Muscle layer of colon (tissue), 2 donors: ENCODE data around the gene CNTF.

Experiments
- H3K27ac ChIP-seq: one replicate; pipeline ENCODE4 v1.7.0; 2013; ENCODE audit warnings: low read depth, mild to moderate bottlenecking, low read length, moderate library complexity
- H3K27me3 ChIP-seq, 2 donors: one replicate each; pipeline ENCODE4 v1.7.0; 2013; ENCODE audit warnings: low read length in 2 of 2, mild to moderate bottlenecking in 2 of 2; ENCODE audit not compliant: insufficient read depth in 2 of 2, control insufficient read depth in 1 of 2
- H3K36me3 ChIP-seq: one replicate; pipeline ENCODE4 v1.7.0; 2013; ENCODE audit warnings: mild to moderate bottlenecking, low read length; ENCODE audit not compliant: insufficient read depth
- H3K4me1 ChIP-seq: one replicate; pipeline ENCODE4 v1.7.0; 2013; ENCODE audit warnings: mild to moderate bottlenecking, low read length; ENCODE audit not compliant: insufficient read depth
- H3K4me3 ChIP-seq, 2 donors: one replicate each; pipeline ENCODE4 v1.7.0; 2013; ENCODE audit warnings: low read length in 2 of 2, low read depth in 1 of 2, mild to moderate bottlenecking in 1 of 2, moderate library complexity in 1 of 2
- H3K9ac ChIP-seq: one replicate; pipeline ENCODE4 v1.7.0; 2013; ENCODE audit warnings: low read length
- H3K9me3 ChIP-seq: one replicate; pipeline ENCODE4 v1.7.0; 2013; ENCODE audit warnings: mild to moderate bottlenecking, low read length
- donor health status: abdominal sarcoma.
- donor health status: Adenocarcinoma of cecum.

The CNTF gene

GRCh38 chr11:58609723-58610122 is 12.7 kb upstream of the CNTF start:
- H3K9me3 ChIP-seq: no peaks in the 10 kb centered on the region
- no peaks in the 10 kb centered on the region for H3K4me1 ChIP-seq
- no peak overlapping the region for H3K4me3 ChIP-seq
- no peak overlapping the region for H3K9ac ChIP-seq
- no peaks in the 10 kb centered on the region for H3K27me3 ChIP-seq
- H3K36me3 ChIP-seq: peaks cover 50% of the 10 kb centered on the region
- H3K27ac ChIP-seq: no peak overlapping the region

- Histone ChIP-seq H3K9ac (no peak overlapping the region), H3K9me3 (no peaks in the 10 kb centered on the region), H3K36me3 (peaks cover 81% of the 10 kb centered on the region), H3K27me3 (no peaks in the 10 kb centered on the region), H3K4me1 (peaks cover 4% of the 10 kb centered on the region), H3K4me3 (no peak overlapping the region), H3K27ac (no peak overlapping the region)
Observed at GRCh38 chr11:58613228-58613627, 9.2 kb upstream of the CNTF start.

GRCh38 chr11:58615559-58615958 is 6.9 kb upstream of the CNTF start:
- H3K9me3 ChIP-seq: no peaks in the 10 kb centered on the region
- no peak overlapping the region for H3K4me3 ChIP-seq
- H3K4me1 ChIP-seq: peaks cover 4% of the 10 kb centered on the region
- no peaks in the 10 kb centered on the region for H3K27me3 ChIP-seq
- H3K9ac ChIP-seq: no peak overlapping the region
- H3K36me3 ChIP-seq: peaks cover 81% of the 10 kb centered on the region
- H3K27ac ChIP-seq: no peak overlapping the region

GRCh38 chr11:58616594-58616993 is 5.9 kb upstream of the CNTF start:
- Histone ChIP-seq H3K4me1 (peaks cover 4% of the 10 kb centered on the region), H3K9ac (no peak overlapping the region), H3K9me3 (no peaks in the 10 kb centered on the region), H3K36me3 (peaks cover 72% of the 10 kb centered on the region), H3K4me3 (no peak overlapping the region), H3K27ac (no peak overlapping the region), H3K27me3 (no peaks in the 10 kb centered on the region)

- Histone ChIP-seq H3K27me3 (no peaks in the 10 kb centered on the region), H3K36me3 (peaks cover 58% of the 10 kb centered on the region)
Observed at GRCh38 chr11:58617976-58618557, 4.4 kb upstream of the CNTF start.

GRCh38 chr11:58621586-58622262 is 741 bp upstream of the CNTF start:
- Histone ChIP-seq H3K4me1 (peaks cover 14% of the 10 kb centered on the region), H3K9me3 (no peaks in the 10 kb centered on the region), H3K27ac (no peak overlapping the region), H3K4me3 (no peak overlapping the region), H3K27me3 (no peaks in the 10 kb centered on the region), H3K36me3 (peaks cover 33% of the 10 kb centered on the region), H3K9ac (no peak overlapping the region)

More at GRCh38 chr11:58617976-58618557, 4.4 kb upstream of the CNTF start:
- Histone ChIP-seq H3K4me3 (no peak overlapping the region), H3K9ac (no peak overlapping the region), H3K27ac (no peak overlapping the region), H3K9me3 (no peaks in the 10 kb centered on the region), H3K4me1 (peaks cover 16% of the 10 kb centered on the region)

GRCh38 chr11:58625086-58625485 is 2.6 kb downstream of the CNTF start:
- H3K9me3 ChIP-seq: no peaks in the 10 kb centered on the region
- peaks cover 26% of the 10 kb centered on the region for H3K4me1 ChIP-seq
- H3K4me3 ChIP-seq: no peak overlapping the region
- no peak overlapping the region for H3K9ac ChIP-seq
- H3K27me3 ChIP-seq: no peaks in the 10 kb centered on the region
- H3K36me3 ChIP-seq: peaks cover 8% of the 10 kb centered on the region
- no peak overlapping the region for H3K27ac ChIP-seq

- H3K9ac ChIP-seq: no peak overlapping the region
- peaks cover 8% of the 10 kb centered on the region for H3K36me3 ChIP-seq
- H3K4me1 ChIP-seq: peaks cover 26% of the 10 kb centered on the region
- H3K9me3 ChIP-seq: no peaks in the 10 kb centered on the region
- no peak overlapping the region for H3K27ac ChIP-seq
- H3K27me3 ChIP-seq: no peaks in the 10 kb centered on the region
- H3K4me3 ChIP-seq: no peak overlapping the region
Observed at GRCh38 chr11:58625826-58626460, 3.5 kb downstream of the CNTF start.

- Histone ChIP-seq H3K36me3 (peaks cover 8% of the 10 kb centered on the region), H3K27ac (no peak overlapping the region), H3K4me3 (no peak overlapping the region), H3K4me1 (peaks cover 24% of the 10 kb centered on the region), H3K27me3 (no peaks in the 10 kb centered on the region), H3K9ac (no peak overlapping the region), H3K9me3 (no peaks in the 10 kb centered on the region)
Observed at GRCh38 chr11:58626934-58627483, 4.5 kb downstream of the CNTF start.

GRCh38 chr11:58628446-58628845 is 6.0 kb downstream of the CNTF start:
- Histone ChIP-seq H3K9me3 (no peaks in the 10 kb centered on the region), H3K36me3 (peaks cover 8% of the 10 kb centered on the region), H3K4me3 (no peak overlapping the region), H3K27me3 (no peaks in the 10 kb centered on the region), H3K9ac (no peak overlapping the region), H3K4me1 (peaks cover 14% of the 10 kb centered on the region), H3K27ac (no peak overlapping the region)

GRCh38 chr11:58629857-58630256 is 7.4 kb downstream of the CNTF start:
- Histone ChIP-seq H3K9me3 (no peaks in the 10 kb centered on the region), H3K9ac (no peak overlapping the region), H3K27me3 (no peaks in the 10 kb centered on the region), H3K4me1 (peaks cover 14% of the 10 kb centered on the region), H3K27ac (no peak overlapping the region), H3K4me3 (no peak overlapping the region), H3K36me3 (no peaks in the 10 kb centered on the region)
